Measurements from ENCODE around the gene RDX.
A peak's percentile ranks its signal among the peaks of the same experiment; 100 is the strongest.

The RDX gene

GRCh38 chr11:110296226-110297075, at the start of gene RDX:
RDX (minus strand) TSS chr11:110296614; CDS start chr11:110279692, 16,922 bp downstream.
- Mint-ChIP-seq H3K9me3 (peaks cover 5% of the 10 kb centered on the region), H3K36me3 (peaks cover 44% of the 10 kb centered on the region), H3K27ac (peak within 1 kb of the TSS; percentile 87), H3K4me1 (peaks cover 42% of the 10 kb centered on the region), H3K4me3 (peak within 1 kb of the TSS; percentile 81)
- DNase-seq (ENCODE audit: low spot score in 2 of 2) (peak; percentile 61 to 82), ATAC-seq (peak; percentile 85)

GRCh38 chr11:110345743-110346142, 49.3 kb upstream of the RDX start:
- DNase-seq (ENCODE audit: low spot score in 2 of 2) = no peak
- peak; percentile 72 for ATAC-seq
- H3K4me1 Mint-ChIP-seq = peaks cover 64% of the 10 kb centered on the region
- peak overlapping the region; percentile 97 for H3K27ac Mint-ChIP-seq
- peak overlapping the region; percentile 68 for H3K4me3 Mint-ChIP-seq
- H3K9me3 Mint-ChIP-seq = peaks cover 10% of the 10 kb centered on the region
- H3K36me3 Mint-ChIP-seq = peaks cover 12% of the 10 kb centered on the region

GRCh38 chr11:110340436-110340835, 44.0 kb upstream of the RDX start:
- Mint-ChIP-seq H3K9me3 (peaks cover 10% of the 10 kb centered on the region), H3K4me3 (no peak overlapping the region), H3K27ac (no peak overlapping the region), H3K36me3 (peaks cover 31% of the 10 kb centered on the region), H3K4me1 (peaks cover 58% of the 10 kb centered on the region)
- DNase-seq (ENCODE audit: low spot score in 2 of 2) = peak in 1 of 2 donors; percentile 34
- ATAC-seq = no peak

DNA sequence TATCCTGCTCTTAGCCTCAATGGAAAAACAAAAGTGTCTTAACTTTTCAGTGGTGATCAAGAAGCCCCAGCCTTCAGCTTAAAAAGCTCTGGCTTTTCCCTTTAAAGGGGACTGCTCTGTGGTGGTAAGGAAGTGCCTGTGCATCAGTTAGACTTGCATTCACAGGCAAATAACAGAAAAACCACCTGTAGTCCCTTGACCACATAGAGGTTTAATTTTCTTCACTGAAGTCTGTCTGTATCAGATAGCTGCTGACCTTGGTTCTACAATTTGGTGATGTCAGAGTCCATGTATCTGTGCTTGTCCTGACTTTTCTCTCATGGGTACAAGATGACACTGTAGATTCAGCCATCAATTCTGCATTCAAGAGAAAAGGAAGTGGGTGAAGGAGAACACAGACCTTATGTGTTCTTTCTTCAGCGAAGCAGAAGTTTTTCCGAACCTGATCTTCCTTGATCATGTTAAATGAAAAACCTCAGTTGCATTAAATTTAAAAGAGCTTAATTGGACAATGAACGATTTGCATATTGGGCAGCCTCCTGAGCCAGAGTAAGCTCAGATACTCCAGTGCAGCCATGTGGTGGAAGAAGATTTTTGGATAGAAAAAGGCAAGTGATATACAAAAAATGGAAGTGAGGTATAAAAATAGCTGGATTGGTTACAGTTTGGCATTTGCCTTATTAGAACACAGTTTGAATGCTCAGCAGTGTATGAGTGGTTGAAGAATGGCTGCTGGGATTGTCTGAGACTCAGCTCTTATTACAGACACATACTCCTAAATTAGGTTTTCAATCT, 43.2 kb upstream of the RDX start:
- ATAC-seq (no peak), DNase-seq (ENCODE audit: low spot score in 2 of 2) (peak in 1 of 2 donors; percentile 30)
- Mint-ChIP-seq H3K36me3 (peaks cover 31% of the 10 kb centered on the region), H3K4me3 (no peak overlapping the region), H3K4me1 (peaks cover 52% of the 10 kb centered on the region), H3K9me3 (peaks cover 10% of the 10 kb centered on the region), H3K27ac (peak overlapping the region; percentile 76)

DNA sequence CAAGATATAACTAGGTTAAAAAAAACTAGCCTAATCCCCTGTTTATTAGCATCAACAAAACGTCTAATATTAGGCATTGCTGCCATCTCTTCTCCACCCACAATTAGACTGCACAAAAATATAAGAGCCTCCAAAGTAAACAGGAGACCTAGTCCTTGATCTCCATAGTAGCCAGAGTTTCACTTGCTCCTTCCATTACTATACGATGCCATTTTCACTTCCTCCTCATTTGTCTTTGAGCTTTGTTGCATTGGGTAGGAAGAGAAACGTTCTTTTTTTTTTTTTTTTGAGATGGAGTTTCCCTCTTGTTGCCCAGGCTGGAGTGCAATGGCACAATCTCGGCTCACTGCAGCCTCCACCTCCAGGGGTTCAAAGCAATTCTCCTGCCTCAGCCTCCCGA, 42.3 kb upstream of the RDX start:
- DNase-seq (ENCODE audit: low spot score in 2 of 2) (no peak), ATAC-seq (no peak)
- no peak overlapping the region for H3K4me3 Mint-ChIP-seq
- peak overlapping the region; percentile 76 for H3K27ac Mint-ChIP-seq
- peaks cover 7% of the 10 kb centered on the region for H3K9me3 Mint-ChIP-seq
- H3K4me1 Mint-ChIP-seq = peaks cover 46% of the 10 kb centered on the region
- peaks cover 31% of the 10 kb centered on the region for H3K36me3 Mint-ChIP-seq

- H3K27ac Mint-ChIP-seq = peak overlapping the region; percentile 87
- H3K36me3 Mint-ChIP-seq = peaks cover 34% of the 10 kb centered on the region
- peak in 1 of 2 donors; percentile 73 for DNase-seq (ENCODE audit: low spot score in 2 of 2)
- H3K9me3 Mint-ChIP-seq = no peaks in the 10 kb centered on the region
- H3K4me1 Mint-ChIP-seq = peaks cover 37% of the 10 kb centered on the region
- H3K4me3 Mint-ChIP-seq = peak overlapping the region; percentile 38
- ATAC-seq = peak; percentile 94
Observed at GRCh38 chr11:110337570-110338193, 41.3 kb upstream of the RDX start.

GRCh38 chr11:110336054-110336453, 39.6 kb upstream of the RDX start:
- ATAC-seq (no peak), DNase-seq (ENCODE audit: low spot score in 2 of 2) (no peak)
- Mint-ChIP-seq H3K4me3 (no peak overlapping the region), H3K27ac (no peak overlapping the region), H3K9me3 (no peaks in the 10 kb centered on the region), H3K4me1 (peaks cover 43% of the 10 kb centered on the region), H3K36me3 (peaks cover 41% of the 10 kb centered on the region)

DNA sequence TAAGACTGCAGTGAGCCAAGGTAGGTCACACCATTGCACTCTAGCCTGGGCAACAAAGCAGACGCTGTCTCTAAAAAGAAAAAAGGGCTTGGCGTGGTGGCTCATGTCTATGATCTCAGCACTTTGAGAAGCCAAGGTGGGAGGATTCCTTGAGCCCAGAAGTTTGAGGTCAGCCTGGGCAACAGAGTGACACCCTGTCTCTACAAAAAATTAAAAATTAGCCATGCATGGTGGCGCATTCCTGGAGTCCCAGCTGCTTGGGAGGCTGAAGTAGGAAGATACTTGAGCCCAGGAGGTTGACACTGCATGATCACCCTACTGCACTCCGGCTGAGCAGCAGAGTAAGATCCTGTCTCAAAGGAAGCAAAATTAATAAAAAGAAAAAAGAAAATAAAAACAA, 38.9 kb upstream of the RDX start:
- H3K4me1 Mint-ChIP-seq = peaks cover 45% of the 10 kb centered on the region
- H3K36me3 Mint-ChIP-seq = peaks cover 46% of the 10 kb centered on the region
- H3K4me3 Mint-ChIP-seq = no peak overlapping the region
- DNase-seq (ENCODE audit: low spot score in 2 of 2) (peak in 1 of 2 donors; percentile 42), ATAC-seq (no peak)
- H3K9me3 Mint-ChIP-seq = no peaks in the 10 kb centered on the region
- peak overlapping the region; percentile 58 for H3K27ac Mint-ChIP-seq

GRCh38 chr11:110331626-110332025, 35.2 kb upstream of the RDX start:
- no peak overlapping the region for H3K4me3 Mint-ChIP-seq
- ATAC-seq = no peak
- H3K27ac Mint-ChIP-seq = no peak overlapping the region
- H3K9me3 Mint-ChIP-seq = no peaks in the 10 kb centered on the region
- DNase-seq (ENCODE audit: low spot score in 2 of 2) = no peak
- peaks cover 45% of the 10 kb centered on the region for H3K36me3 Mint-ChIP-seq
- peaks cover 43% of the 10 kb centered on the region for H3K4me1 Mint-ChIP-seq

- no peak for ATAC-seq
- H3K36me3 Mint-ChIP-seq = peaks cover 38% of the 10 kb centered on the region
Observed at GRCh38 chr11:110329445-110329844, 33.0 kb upstream of the RDX start.

GRCh38 chr11:110327508-110327907, 31.1 kb upstream of the RDX start:
- ATAC-seq (no peak), DNase-seq (ENCODE audit: low spot score in 2 of 2) (no peak)
- peak overlapping the region; percentile 99 for H3K27ac Mint-ChIP-seq
- no peaks in the 10 kb centered on the region for H3K9me3 Mint-ChIP-seq
- peaks cover 49% of the 10 kb centered on the region for H3K4me1 Mint-ChIP-seq
- peaks cover 33% of the 10 kb centered on the region for H3K36me3 Mint-ChIP-seq
- H3K4me3 Mint-ChIP-seq = peak overlapping the region; percentile 98

More at GRCh38 chr11:110329445-110329844, 33.0 kb upstream of the RDX start:
- peak in 1 of 2 donors; percentile 54 for DNase-seq (ENCODE audit: low spot score in 2 of 2)
- Mint-ChIP-seq H3K4me3 (peak overlapping the region; percentile 98), H3K9me3 (no peaks in the 10 kb centered on the region), H3K27ac (peak overlapping the region; percentile 99), H3K4me1 (peaks cover 49% of the 10 kb centered on the region)

- Mint-ChIP-seq H3K4me1 (peaks cover 21% of the 10 kb centered on the region), H3K9me3 (no peaks in the 10 kb centered on the region), H3K27ac (no peak overlapping the region), H3K36me3 (peaks cover 14% of the 10 kb centered on the region), H3K4me3 (no peak overlapping the region)
- peak in 1 of 2 donors; percentile 35 for DNase-seq (ENCODE audit: low spot score in 2 of 2)
- ATAC-seq = no peak
Observed at GRCh38 chr11:110323786-110324185, 27.4 kb upstream of the RDX start.

DNA sequence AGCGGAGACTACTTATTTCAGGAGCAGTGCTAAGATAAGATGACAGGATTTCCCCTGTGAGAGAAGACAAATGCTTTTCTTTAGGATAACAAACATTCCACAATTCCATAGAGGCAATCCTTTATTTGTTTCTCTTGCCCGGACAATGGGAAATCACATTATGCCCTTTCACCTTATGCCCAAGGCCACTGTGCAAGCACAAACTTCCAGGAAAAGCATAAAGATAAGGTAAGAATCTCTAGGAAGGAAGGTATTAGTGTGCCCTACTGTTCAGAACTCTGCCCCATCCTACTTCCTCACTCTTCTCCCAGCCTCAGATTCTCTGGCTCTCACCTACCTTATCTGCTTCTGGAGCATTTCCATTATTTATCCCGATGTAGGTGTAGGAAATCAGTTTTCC, 23.1 kb upstream of the RDX start:
- ATAC-seq (no peak), DNase-seq (ENCODE audit: low spot score in 2 of 2) (no peak)
- H3K36me3 Mint-ChIP-seq = no peaks in the 10 kb centered on the region
- H3K27ac Mint-ChIP-seq = no peak overlapping the region
- H3K9me3 Mint-ChIP-seq = no peaks in the 10 kb centered on the region
- H3K4me3 Mint-ChIP-seq = no peak overlapping the region
- no peaks in the 10 kb centered on the region for H3K4me1 Mint-ChIP-seq

DNA sequence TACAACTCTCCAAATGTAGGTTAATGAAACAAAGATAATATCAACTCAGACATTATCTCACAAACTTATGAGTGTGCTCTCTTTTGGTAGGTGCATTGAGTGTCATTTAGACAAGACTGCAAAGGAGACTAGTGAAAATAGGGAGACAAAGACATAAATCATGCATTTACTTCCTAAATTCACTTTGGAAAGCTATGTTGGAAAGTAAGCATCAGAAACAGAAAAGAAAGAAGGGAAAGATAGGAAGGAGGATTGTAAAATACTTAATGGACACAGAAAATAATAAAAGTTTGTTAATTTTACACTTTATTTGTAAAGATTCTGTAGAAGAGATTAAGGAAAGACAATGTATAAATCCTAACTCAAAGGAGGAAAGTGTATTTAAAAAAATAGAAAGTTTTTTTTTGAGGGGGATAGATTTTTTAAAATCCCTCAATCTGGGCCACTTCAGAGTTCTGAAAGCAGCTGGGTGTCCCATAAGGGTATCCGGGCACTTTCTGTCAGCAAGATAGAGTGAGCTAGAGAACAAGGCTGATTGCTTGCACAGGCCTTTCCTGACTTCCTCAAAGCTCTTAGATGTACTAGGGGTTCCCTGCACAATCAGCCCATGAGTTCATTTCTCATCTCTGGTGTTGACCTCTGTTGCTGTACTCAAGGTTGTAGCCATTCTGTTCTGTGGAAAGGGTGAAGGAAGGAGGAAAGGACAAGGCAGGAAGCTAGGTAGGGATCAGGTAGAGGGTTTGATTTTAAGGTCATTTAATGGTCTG, 22.4 kb upstream of the RDX start:
- DNase-seq (ENCODE audit: low spot score in 2 of 2) (peak in 1 of 2 donors; percentile 40), ATAC-seq (no peak)
- H3K9me3 Mint-ChIP-seq = no peaks in the 10 kb centered on the region
- no peak overlapping the region for H3K4me3 Mint-ChIP-seq
- H3K4me1 Mint-ChIP-seq = no peaks in the 10 kb centered on the region
- H3K27ac Mint-ChIP-seq = no peak overlapping the region
- H3K36me3 Mint-ChIP-seq = no peaks in the 10 kb centered on the region

Measured in stimulated activated effector memory CD8-positive, alpha-beta T cell treated with anti-CD3 and anti-CD28 coated beads, Interleukin-12 subunit alpha, Interleukin-12 subunit beta, amount 100 ng/mL, for 72 hours (primary cell).